HG03354 (cell line): ENCODE results near the gene CD7.

Experiments
- ATAC-seq: cut with Tn5 transposase; IDR thresholded peaks from one replicate; pipeline ENCODE4 v1.9.1; 2021; ENCODE audit warnings: mild to moderate bottlenecking; ENCODE audit not compliant: unreplicated experiment, poor library complexity, severe bottlenecking

The CD7 gene

GRCh38 chr17:82302568-82302963 is 14.8 kb downstream of the CD7 start:
- no peak for ATAC-seq

- ATAC-seq = no peak
Measured at GRCh38 chr17:82301916-82302567, 15.4 kb downstream of the CD7 start.

GRCh38 chr17:82301300-82301915 is 16.0 kb downstream of the CD7 start:
- no peak for ATAC-seq

- ATAC-seq = no peak
Measured at GRCh38 chr17:82300707-82301270, 16.6 kb downstream of the CD7 start.

GRCh38 chr17:82300228-82300627 is 17.2 kb downstream of the CD7 start:
- ATAC-seq = no peak

- no peak for ATAC-seq
Measured at GRCh38 chr17:82299452-82299851, 18.0 kb downstream of the CD7 start.

- ATAC-seq = no peak
Measured at GRCh38 chr17:82298538-82299421, 18.6 kb downstream of the CD7 start.

- peak; percentile 61 for ATAC-seq
Measured at GRCh38 chr17:82297714-82298537, 19.5 kb downstream of the CD7 start.

- ATAC-seq = peak; percentile 26
Measured at GRCh38 chr17:82297280-82297713, 20.1 kb downstream of the CD7 start.

- no peak for ATAC-seq
Measured at GRCh38 chr17:82296511-82297279, 20.7 kb downstream of the CD7 start.

- no peak for ATAC-seq
Measured at GRCh38 chr17:82295472-82295814, 22.0 kb downstream of the CD7 start.

GRCh38 chr17:82294064-82294773 is 23.2 kb downstream of the CD7 start:
- ATAC-seq = no peak

GRCh38 chr17:82292251-82293154 is 24.9 kb downstream of the CD7 start:
- peak; percentile 96 for ATAC-seq

- ATAC-seq = no peak
Measured at GRCh38 chr17:82291582-82292250, 25.7 kb downstream of the CD7 start.

- ATAC-seq = no peak
Measured at GRCh38 chr17:82287868-82288801, 29.3 kb downstream of the CD7 start.
